ACC112 (cell line): Measurements from ENCODE around the gene SYP.
A peak's percentile ranks its signal among the peaks of the same experiment; 100 is the strongest.

Experiments
- H2AFZ ChIP-seq: fragments of 200-600 bp; sonication (generic); one replicate; pipeline ENCODE4 v1.6.0; 2017; ENCODE audit warnings: antibody characterized with exemption, low read length; ENCODE audit not compliant: unreplicated experiment
- H3K27ac ChIP-seq: fragments of 200-600 bp; sonication (generic); 2 replicates; pipeline ENCODE4 v1.5.1; 2014; ENCODE audit warnings: low read depth, mild to moderate bottlenecking, antibody characterized with exemption, low read length, moderate library complexity
- H3K27me3 ChIP-seq: fragments of 200-600 bp; sonication (generic); 2 replicates; pipeline ENCODE4 v1.6.1; 2014; ENCODE audit warnings: mild to moderate bottlenecking, antibody characterized with exemption, low read length, moderate library complexity, mixed read lengths; ENCODE audit not compliant: insufficient read depth
- H3K36me3 ChIP-seq: fragments of 200-600 bp; sonication (generic); 2 replicates; pipeline ENCODE4 v1.6.1; 2016; ENCODE audit warnings: mild to moderate bottlenecking, antibody characterized with exemption, low read length, moderate library complexity, mixed read lengths; ENCODE audit not compliant: insufficient read depth
- H3K4me1 ChIP-seq: fragments of 200-600 bp; sonication (generic); one replicate; pipeline ENCODE4 v1.6.1; 2016; ENCODE audit warnings: low read length, mixed read lengths; ENCODE audit not compliant: insufficient read depth, unreplicated experiment, control insufficient read depth
- H3K4me3 ChIP-seq: fragments of 200-600 bp; sonication (generic); 2 replicates; pipeline ENCODE4 v1.5.1; 2014; ENCODE audit warnings: mild to moderate bottlenecking, low read depth, low read length
- H3K79me2 ChIP-seq: fragments of 200-600 bp; sonication (generic); one replicate; pipeline ENCODE4 v1.6.0; 2016; ENCODE audit warnings: low read length; ENCODE audit not compliant: control insufficient read depth, unreplicated experiment, insufficient read depth

SYP gene

GRCh38 chrX:49237060-49237459 is 37.1 kb upstream of the SYP start:
- Histone ChIP-seq H3K36me3 (no peaks in the 10 kb centered on the region), H3K79me2 (no peaks in the 10 kb centered on the region), H3K4me3 (no peak overlapping the region), H3K4me1 (no peaks in the 10 kb centered on the region), H2AFZ (no peak overlapping the region), H3K27ac (no peak overlapping the region), H3K27me3 (no peaks in the 10 kb centered on the region)

- H3K36me3 ChIP-seq: no peaks in the 10 kb centered on the region
- H3K4me3 ChIP-seq: no peak overlapping the region
- no peak overlapping the region for H3K27ac ChIP-seq
- H3K27me3 ChIP-seq: no peaks in the 10 kb centered on the region
- H3K4me1 ChIP-seq: no peaks in the 10 kb centered on the region
- H2AFZ ChIP-seq: no peak overlapping the region
- H3K79me2 ChIP-seq: no peaks in the 10 kb centered on the region
Observed at GRCh38 chrX:49233887-49234555, 34.0 kb upstream of the SYP start.

- H3K4me1 ChIP-seq: no peaks in the 10 kb centered on the region
- no peaks in the 10 kb centered on the region for H3K27me3 ChIP-seq
- H2AFZ ChIP-seq: no peak within 1 kb of the TSS
- H3K36me3 ChIP-seq: no peaks in the 10 kb centered on the region
- no peaks in the 10 kb centered on the region for H3K79me2 ChIP-seq
- no peak within 1 kb of the TSS for H3K4me3 ChIP-seq
- H3K27ac ChIP-seq: no peak within 1 kb of the TSS
Observed at GRCh38 chrX:49233176-49233575, 33.2 kb upstream of the SYP start, which contains the start of gene CACNA1F. Gene CACNA1F, minus strand, starts transcription at chrX:49233340. Its CDS starts 31 bp downstream, at chrX:49233309.

DNA sequence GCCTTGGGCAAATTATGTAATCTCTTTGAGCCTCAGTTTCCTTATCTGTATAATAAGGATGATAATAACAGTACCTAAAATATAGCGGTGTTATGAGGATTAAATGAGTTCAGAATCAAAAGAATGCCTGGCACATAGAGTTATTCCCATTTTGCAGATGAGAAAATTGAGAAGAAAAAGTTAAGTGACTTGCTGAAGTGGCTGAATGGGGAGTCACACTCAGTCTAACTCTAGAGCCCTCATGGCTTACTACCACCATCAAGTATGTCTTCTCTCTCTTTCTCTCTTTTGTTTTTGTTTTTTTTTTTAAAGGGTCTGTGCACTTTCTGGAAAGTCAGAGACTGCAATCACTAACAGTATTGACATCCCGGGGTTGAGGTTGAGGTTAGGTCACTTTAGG is 32.5 kb upstream of the SYP start:
- Histone ChIP-seq H3K27me3 (no peaks in the 10 kb centered on the region), H3K27ac (no peak overlapping the region), H3K4me1 (no peaks in the 10 kb centered on the region), H3K36me3 (no peaks in the 10 kb centered on the region), H3K79me2 (no peaks in the 10 kb centered on the region), H2AFZ (no peak overlapping the region), H3K4me3 (no peak overlapping the region)

GRCh38 chrX:49231333-49232000 is 31.5 kb upstream of the SYP start:
- Histone ChIP-seq H3K79me2 (no peaks in the 10 kb centered on the region), H3K4me3 (no peak overlapping the region), H3K27me3 (no peaks in the 10 kb centered on the region), H2AFZ (no peak overlapping the region), H3K27ac (no peak overlapping the region), H3K4me1 (no peaks in the 10 kb centered on the region), H3K36me3 (no peaks in the 10 kb centered on the region)

GRCh38 chrX:49230500-49231232 is 30.7 kb upstream of the SYP start:
- Histone ChIP-seq H3K4me1 (no peaks in the 10 kb centered on the region), H3K27ac (no peak overlapping the region), H3K79me2 (no peaks in the 10 kb centered on the region), H3K36me3 (no peaks in the 10 kb centered on the region), H2AFZ (peak overlapping the region; percentile 42), H3K27me3 (no peaks in the 10 kb centered on the region), H3K4me3 (peak overlapping the region; percentile 59)

- H3K27me3 ChIP-seq: no peaks in the 10 kb centered on the region
- no peaks in the 10 kb centered on the region for H3K4me1 ChIP-seq
- no peak overlapping the region for H3K4me3 ChIP-seq
- H3K27ac ChIP-seq: no peak overlapping the region
- H2AFZ ChIP-seq: no peak overlapping the region
- H3K36me3 ChIP-seq: no peaks in the 10 kb centered on the region
- H3K79me2 ChIP-seq: no peaks in the 10 kb centered on the region
Observed at GRCh38 chrX:49228185-49228584, 28.2 kb upstream of the SYP start.

DNA sequence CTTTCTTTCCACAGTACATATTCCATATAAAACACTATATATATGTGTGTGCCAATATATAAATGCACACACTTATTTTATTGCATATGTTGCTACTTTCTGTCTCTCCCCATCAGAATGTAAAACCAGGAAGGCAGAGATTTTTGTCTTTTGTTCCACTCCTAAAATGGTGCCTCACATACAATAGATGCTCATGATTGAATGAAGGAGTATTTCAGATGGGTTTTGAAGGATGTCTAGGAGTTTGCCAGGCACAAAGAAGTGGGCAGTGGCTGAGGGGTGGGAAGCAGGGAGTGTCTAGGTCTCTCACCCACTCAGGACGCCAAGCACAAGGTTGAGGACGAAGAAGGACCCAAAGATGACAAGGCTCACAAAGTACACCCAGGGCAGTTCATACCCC is 27.7 kb upstream of the SYP start:
- Histone ChIP-seq H3K27ac (no peak overlapping the region), H3K36me3 (no peaks in the 10 kb centered on the region), H3K79me2 (no peaks in the 10 kb centered on the region), H3K4me1 (no peaks in the 10 kb centered on the region), H2AFZ (no peak overlapping the region), H3K4me3 (no peak overlapping the region), H3K27me3 (no peaks in the 10 kb centered on the region)

DNA sequence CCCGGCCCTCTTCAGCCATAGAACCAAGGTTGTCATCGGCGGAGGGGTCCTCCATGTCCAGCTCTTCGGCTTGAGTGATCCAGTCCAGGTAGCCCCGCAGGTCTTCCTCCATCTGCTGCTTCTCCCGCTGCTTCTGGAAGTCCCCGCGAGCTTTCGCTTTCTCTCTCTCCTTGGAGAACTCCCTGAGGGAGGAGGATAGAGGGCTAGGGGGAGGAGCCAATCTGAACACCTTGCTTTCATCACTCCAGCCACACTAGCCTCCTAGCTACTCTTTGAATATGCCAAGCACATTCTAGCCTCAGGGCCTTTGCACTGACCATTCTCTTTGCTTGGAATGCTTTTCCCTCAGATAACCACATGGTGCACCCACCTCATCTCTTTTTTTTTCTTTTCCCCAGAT is 27.0 kb upstream of the SYP start:
- H3K4me3 ChIP-seq: no peak overlapping the region
- H2AFZ ChIP-seq: no peak overlapping the region
- no peaks in the 10 kb centered on the region for H3K27me3 ChIP-seq
- no peaks in the 10 kb centered on the region for H3K4me1 ChIP-seq
- H3K79me2 ChIP-seq: no peaks in the 10 kb centered on the region
- no peak overlapping the region for H3K27ac ChIP-seq
- no peaks in the 10 kb centered on the region for H3K36me3 ChIP-seq

- Histone ChIP-seq H3K36me3 (no peaks in the 10 kb centered on the region), H3K27ac (no peak overlapping the region), H3K79me2 (no peaks in the 10 kb centered on the region), H3K4me3 (no peak overlapping the region), H3K4me1 (no peaks in the 10 kb centered on the region), H3K27me3 (no peaks in the 10 kb centered on the region), H2AFZ (no peak overlapping the region)
Observed at GRCh38 chrX:49225858-49226257, 25.9 kb upstream of the SYP start.

DNA sequence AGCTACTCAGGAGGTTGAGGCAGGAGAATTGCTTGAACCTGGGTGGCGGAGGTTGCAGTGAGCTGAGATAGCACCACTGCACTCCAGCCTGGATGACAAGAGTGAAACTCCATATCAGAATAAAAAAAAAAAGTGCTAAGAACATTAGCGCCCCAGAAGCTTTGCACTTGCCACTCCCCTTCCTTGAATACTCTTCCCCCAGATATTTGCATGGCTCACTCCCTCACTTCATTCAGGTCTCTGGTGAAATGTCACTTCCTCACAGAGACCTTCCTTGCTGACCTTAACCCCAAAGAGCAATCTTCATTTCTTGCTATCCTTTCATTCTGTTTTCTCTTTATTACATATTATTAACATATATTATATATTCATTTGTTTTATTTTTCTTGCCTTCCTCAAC is 21.9 kb upstream of the SYP start:
- no peaks in the 10 kb centered on the region for H3K36me3 ChIP-seq
- no peaks in the 10 kb centered on the region for H3K79me2 ChIP-seq
- H3K27me3 ChIP-seq: no peaks in the 10 kb centered on the region
- H3K27ac ChIP-seq: no peak overlapping the region
- H3K4me3 ChIP-seq: no peak overlapping the region
- no peak overlapping the region for H2AFZ ChIP-seq
- H3K4me1 ChIP-seq: no peaks in the 10 kb centered on the region
